Skeletal muscle cell (primary cell): ENCODE results near the gene TTLL11.
"Not testable (repeated sequence)": the region's sequence is repeated elsewhere in the genome, so short reads cannot be mapped to it uniquely, and the experiment has no call there.

Experiments used
- DNase-seq: peaks from one replicate; pipeline ENCODE4 v3.0.0-alpha.2; 2010; ENCODE audit warnings: low read depth
- H3K4me3 ChIP-seq: 2 replicates; pipeline ENCODE4 v1.5.1; 2011; ENCODE audit warnings: low read depth, mild to moderate bottlenecking, control low read depth, low read length, moderate library complexity

Gene TTLL11

GRCh38 chr9:121990600-121991306 is 102.4 kb downstream of the TTLL11 start:
- no peak overlapping the region for H3K4me3 ChIP-seq

DNA sequence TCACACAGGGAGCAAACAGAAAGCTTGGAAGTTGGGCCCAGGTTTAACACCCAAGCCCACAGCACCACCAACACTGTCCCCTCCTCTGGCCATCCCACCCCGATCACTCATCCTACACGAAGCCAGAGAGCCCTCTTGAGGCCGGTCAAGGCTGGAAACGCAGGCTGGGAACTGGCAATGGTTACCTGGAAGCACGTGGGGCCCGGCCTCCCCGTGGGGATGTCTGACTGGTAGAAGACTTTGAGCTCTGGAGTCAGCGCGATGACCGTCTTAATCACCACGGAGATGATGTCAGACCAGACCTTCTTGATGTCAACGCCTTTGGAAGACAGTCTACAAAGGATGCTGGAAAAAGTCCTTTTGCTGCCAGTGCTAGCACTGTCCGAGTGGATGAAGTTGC is 104.1 kb downstream of the TTLL11 start:
- DNase-seq = no peak
- H3K4me3 ChIP-seq = no peak overlapping the region

More at GRCh38 chr9:121990600-121991306, 102.4 kb downstream of the TTLL11 start:
- DNase-seq = no peak

GRCh38 chr9:121987314-121987713 is 105.8 kb downstream of the TTLL11 start:
- no peak for DNase-seq
- no peak overlapping the region for H3K4me3 ChIP-seq

DNA sequence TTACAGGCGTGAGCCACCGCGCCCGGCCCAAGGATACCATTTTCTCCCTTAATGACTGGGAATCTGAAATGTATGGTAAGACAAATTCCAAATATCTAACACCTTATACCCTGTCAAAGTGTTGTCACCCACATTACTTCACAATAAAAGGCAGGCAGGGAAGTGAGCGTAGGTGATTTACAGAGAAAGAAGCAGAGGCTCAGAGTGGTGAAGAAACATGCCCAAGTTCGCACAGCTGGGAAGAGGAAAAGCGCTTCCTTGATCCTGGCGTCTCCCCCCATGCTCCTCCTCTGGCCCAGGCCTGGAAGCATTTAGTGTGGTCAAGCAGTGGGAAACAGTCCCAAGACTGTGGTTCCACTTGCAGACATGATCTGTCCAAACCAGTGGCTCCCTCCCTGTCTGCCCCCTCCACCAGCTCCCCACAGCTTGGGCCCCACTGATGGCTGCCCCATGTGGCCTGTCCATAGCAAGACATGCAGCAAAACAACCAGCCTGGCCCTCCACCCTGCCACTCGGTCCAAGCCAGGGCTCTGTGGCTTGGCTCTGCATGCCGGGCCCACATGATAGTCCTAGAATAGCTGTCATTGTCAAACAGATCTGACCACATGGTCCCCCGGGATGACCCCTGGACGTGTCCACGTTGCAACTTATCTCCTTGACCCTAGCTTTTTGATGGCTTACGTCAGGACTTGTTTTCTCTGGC is 107.2 kb downstream of the TTLL11 start:
- DNase-seq = no peak
- no peak overlapping the region for H3K4me3 ChIP-seq

GRCh38 chr9:121984726-121985402 is 108.2 kb downstream of the TTLL11 start:
- DNase-seq = peak; percentile 76
- no peak overlapping the region for H3K4me3 ChIP-seq

DNA sequence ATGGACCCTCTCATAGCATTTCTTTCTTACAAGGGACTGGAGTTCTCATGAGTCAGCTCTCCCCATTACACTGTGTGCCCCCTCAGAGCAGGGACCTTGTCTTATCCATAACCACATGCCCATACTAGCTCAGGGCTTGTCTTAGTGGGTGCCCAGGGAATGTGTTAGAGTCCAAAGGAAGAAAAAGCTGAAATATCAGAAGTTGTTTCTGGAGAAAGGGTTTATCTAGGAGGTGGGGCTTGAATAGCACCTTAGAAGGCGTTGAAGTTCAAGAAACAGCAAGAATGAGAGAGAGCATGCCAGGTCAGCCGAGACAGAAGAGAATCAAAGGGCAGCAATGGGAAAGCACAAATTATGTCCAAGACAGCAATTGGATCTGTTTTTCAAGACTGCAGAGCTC is 109.4 kb downstream of the TTLL11 start:
- no peak for DNase-seq

DNA sequence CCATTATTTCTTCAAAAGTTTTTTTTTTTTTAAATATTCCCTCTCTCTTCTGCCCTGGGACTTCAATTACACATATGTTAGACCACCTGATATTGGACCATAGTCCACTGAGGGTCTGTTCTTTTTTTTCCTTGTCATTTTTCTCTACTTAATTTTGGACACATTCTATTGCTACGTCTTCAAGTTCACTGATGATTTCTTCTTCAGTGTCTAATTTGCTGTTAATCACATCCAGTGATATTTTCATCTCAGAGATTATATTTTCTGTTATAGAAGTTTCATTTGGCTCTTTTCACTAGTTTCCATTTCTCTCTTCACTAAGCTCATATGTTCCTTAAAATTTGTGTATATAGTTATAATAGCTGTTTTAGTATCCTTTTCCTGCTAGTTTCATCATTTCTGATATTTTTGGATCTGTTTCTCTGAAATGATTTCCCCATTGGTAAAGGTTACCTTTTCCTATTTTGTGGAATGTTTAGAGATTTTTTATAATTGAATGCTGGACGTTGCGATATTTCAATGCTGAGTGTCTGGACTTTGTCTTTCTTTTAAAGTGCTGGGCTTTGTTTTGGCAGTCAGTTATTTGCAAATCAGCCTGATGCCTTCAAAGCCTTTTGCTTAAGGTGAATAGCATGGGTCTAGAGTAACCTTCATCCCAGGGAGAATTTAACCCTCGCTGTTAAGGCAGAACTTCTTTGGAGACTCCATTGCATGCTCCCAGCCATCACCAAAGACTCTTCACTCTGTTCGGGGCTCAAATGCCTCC is 111.8 kb downstream of the TTLL11 start:
- H3K4me3 ChIP-seq = no peak overlapping the region
- no peak for DNase-seq

More for the DNA sequence above, 109.4 kb downstream of the TTLL11 start:
- H3K4me3 ChIP-seq = no peak overlapping the region

- not testable (repeated sequence) for H3K4me3 ChIP-seq, DNase-seq
Observed at GRCh38 chr9:121980665-121981064, 112.4 kb downstream of the TTLL11 start.

DNA sequence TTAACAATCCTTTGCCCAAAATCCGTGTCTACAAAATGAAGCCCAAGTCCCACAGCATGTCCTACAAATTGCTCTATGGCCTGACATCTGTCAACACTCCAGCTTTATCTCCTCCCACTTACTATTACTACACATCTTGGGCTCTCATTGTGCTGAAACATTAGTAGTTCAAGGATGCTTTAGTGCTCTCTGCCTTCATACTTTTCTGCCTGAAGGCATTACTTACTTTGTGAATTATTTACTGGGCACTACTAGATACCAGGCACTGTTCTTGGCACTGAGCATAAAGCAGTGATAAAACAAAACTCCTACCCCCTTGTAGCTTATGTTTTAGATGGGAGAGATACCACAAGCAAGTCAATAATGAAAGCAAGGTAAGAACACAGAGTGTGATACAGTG is 113.4 kb downstream of the TTLL11 start:
- DNase-seq = no peak
- H3K4me3 ChIP-seq = no peak overlapping the region

DNA sequence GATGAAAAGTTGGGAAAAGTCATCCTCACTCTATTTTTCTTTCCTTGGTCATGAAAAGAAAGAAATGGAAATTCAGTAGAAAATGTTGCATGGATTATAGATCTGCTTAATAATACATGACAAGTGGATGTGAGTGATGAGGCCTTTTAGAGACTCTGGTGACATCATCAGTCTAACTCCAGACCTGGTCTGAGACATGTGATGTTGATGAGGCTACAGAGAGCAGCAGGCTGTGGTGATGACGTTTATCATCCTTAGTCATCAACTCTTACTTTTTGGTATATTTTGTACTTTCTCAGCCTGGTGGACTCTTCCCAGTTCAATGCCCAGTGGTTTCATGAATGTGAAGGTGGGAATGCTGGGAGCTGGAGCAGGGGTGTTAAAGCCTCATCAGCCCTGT is 116.4 kb downstream of the TTLL11 start:
- DNase-seq = peak; percentile 52
- no peak overlapping the region for H3K4me3 ChIP-seq

- DNase-seq = no peak
- no peak overlapping the region for H3K4me3 ChIP-seq
Observed at GRCh38 chr9:121975801-121976277, 117.3 kb downstream of the TTLL11 start.

GRCh38 chr9:121974421-121974820 is 118.7 kb downstream of the TTLL11 start:
- no peak overlapping the region for H3K4me3 ChIP-seq
- DNase-seq = no peak

DNA sequence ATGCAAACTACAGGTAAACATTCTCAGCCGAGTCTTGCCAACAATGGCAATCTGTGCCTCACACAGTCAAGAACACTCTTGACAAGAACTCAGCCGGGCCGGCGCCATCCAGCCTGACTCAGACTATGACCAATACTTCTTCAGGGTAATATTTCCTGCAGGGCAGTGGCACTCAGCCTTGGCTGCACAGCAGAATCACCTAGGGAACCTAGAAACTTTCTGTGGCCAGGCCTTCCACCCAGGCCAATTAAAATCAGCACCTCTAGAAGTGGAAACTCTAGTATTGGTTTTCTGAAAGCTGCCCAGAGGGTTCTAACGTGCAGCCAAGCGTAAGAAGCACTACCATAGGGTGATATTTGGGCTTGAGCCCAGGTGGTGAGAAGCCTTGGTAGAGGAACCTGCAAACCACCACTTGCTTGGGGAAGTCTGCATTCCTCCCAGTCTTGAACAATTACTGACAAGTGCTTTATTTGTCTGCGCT is 120.6 kb downstream of the TTLL11 start:
- no peak for DNase-seq
- H3K4me3 ChIP-seq = no peak overlapping the region

DNA sequence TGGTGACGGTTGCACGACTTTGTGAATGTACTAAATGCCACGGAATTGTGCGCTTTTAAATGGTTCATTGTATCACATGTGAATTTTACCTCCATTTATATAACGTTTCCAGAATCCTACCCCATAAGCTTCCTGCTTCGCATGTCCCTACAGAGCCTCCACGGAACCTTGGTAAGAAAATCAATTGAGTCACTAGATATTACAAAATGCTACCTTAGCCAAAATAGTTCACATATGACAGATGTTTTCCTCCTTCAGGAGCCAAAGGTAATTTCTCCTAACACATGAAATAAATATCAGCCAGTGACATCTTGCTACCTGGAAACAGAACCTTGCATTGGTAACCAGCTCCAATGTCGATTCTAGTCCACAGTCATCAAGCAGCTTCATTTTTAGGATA is 125.1 kb downstream of the TTLL11 start:
- DNase-seq = no peak
- no peak overlapping the region for H3K4me3 ChIP-seq

- DNase-seq = no peak
Observed at GRCh38 chr9:121966706-121967105, 126.4 kb downstream of the TTLL11 start.

DNA sequence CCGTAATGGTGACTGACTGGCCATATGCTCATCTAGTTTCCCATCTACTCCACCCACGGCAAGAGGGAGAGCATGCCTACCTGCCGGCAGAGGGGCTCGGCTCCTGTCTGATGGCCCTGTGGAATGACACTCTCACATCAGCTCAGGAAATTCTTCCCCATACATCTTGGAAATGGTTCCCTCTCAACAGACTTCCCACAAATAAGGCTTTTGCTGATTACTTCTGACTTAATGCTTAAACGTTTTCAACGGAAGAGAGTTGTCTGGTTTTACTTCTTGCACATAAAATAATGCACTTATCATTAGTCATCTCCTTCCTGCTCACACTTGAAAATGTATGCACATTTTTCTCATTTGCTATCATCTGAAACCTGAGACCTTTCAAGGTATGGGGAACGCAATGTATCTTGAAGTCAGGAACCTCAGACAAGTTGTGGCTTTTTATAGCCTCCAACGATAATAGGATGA is 129.5 kb downstream of the TTLL11 start:
- peak; percentile 88 for DNase-seq
- H3K4me3 ChIP-seq = peak overlapping the region; percentile 35

More at GRCh38 chr9:121966706-121967105, 126.4 kb downstream of the TTLL11 start:
- H3K4me3 ChIP-seq = no peak overlapping the region

GRCh38 chr9:121962421-121962820 is 130.7 kb downstream of the TTLL11 start:
- H3K4me3 ChIP-seq = peak overlapping the region; percentile 35
- no peak for DNase-seq

DNA sequence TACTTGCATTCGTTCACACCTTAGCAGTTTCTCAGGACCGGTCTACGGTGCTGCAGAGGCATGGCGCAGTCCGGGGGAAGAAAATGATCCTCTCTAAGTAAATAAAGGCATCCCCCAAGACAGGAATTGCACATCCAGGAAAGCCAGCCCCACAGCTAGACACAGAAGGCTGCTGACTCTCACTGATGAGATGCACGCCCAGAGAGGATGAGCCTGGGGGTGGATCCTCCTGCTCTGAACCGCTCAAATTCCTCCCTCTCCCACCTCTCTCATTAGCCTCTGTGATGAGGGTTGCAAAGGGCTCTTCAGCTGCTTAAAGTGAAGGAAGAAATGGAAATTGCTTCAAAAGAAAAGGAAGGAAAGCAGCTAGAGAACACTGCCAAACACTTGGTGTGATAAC is 132.4 kb downstream of the TTLL11 start:
- H3K4me3 ChIP-seq = no peak overlapping the region

GRCh38 chr9:121958530-121958929 is 134.6 kb downstream of the TTLL11 start:
- no peak for DNase-seq
- H3K4me3 ChIP-seq = no peak overlapping the region

More for the DNA sequence above, 132.4 kb downstream of the TTLL11 start:
- no peak for DNase-seq
